ENCODE results near the gene CES2. TPM values are rescaled to one million over a fixed set of nuclear protein-coding genes. Genes with fewer than 3 reads are reported as not detected.

CES2 gene
- polyA plus RNA-seq, 1 donor, result 26.3 TPM

GRCh38 chr16:66902648-66903543, 32.4 kb upstream of the CES2 start:
- DNase-seq (ENCODE audit: low read depth), result no peak

- no peak for DNase-seq (ENCODE audit: low read depth)
Measured at GRCh38 chr16:66903544-66904427, 31.5 kb upstream of the CES2 start.

GRCh38 chr16:66904428-66904845, 30.9 kb upstream of the CES2 start:
- DNase-seq (ENCODE audit: low read depth), result no peak

- DNase-seq (ENCODE audit: low read depth), result no peak
Measured at GRCh38 chr16:66904846-66905632, 30.3 kb upstream of the CES2 start.

GRCh38 chr16:66905633-66906539, 29.4 kb upstream of the CES2 start:
- no peak for DNase-seq (ENCODE audit: low read depth)

GRCh38 chr16:66906916-66907836, 28.1 kb upstream of the CES2 start:
- DNase-seq (ENCODE audit: low read depth), result no peak

- DNase-seq (ENCODE audit: low read depth), result no peak
Measured at GRCh38 chr16:66908116-66908515, 27.2 kb upstream of the CES2 start.

GRCh38 chr16:66908762-66909559, 26.4 kb upstream of the CES2 start:
- DNase-seq (ENCODE audit: low read depth), result no peak

- no peak for DNase-seq (ENCODE audit: low read depth)
Measured at GRCh38 chr16:66910175-66910940, 25.0 kb upstream of the CES2 start.

- DNase-seq (ENCODE audit: low read depth), result no peak
Measured at GRCh38 chr16:66911112-66911511, 24.2 kb upstream of the CES2 start.

GRCh38 chr16:66911801-66912200, 23.5 kb upstream of the CES2 start:
- no peak for DNase-seq (ENCODE audit: low read depth)

GRCh38 chr16:66913081-66913480, 22.2 kb upstream of the CES2 start:
- DNase-seq (ENCODE audit: low read depth), result no peak

GRCh38 chr16:66913711-66914110, 21.6 kb upstream of the CES2 start:
- DNase-seq (ENCODE audit: low read depth), result no peak

- DNase-seq (ENCODE audit: low read depth), result no peak
Measured at GRCh38 chr16:66914541-66914940, 20.8 kb upstream of the CES2 start.

GRCh38 chr16:66915041-66915440, 20.3 kb upstream of the CES2 start:
- no peak for DNase-seq (ENCODE audit: low read depth)

GRCh38 chr16:66916518-66916917, 18.8 kb upstream of the CES2 start:
- no peak for DNase-seq (ENCODE audit: low read depth)

- DNase-seq (ENCODE audit: low read depth), result no peak
Measured at GRCh38 chr16:66917741-66918140, 17.6 kb upstream of the CES2 start.

GRCh38 chr16:66918355-66918754, 17.0 kb upstream of the CES2 start:
- DNase-seq (ENCODE audit: low read depth), result no peak
